Measurements from ENCODE around the gene CAMK1D.
A peak's percentile ranks its signal among the peaks of the same experiment; 100 is the strongest.

CAMK1D gene

GRCh38 chr10:12344375-12345110 lies 4.8 kb upstream of the CAMK1D start:
- H3K9me3 ChIP-seq (ENCODE audit: severe bottlenecking) = no peaks in the 10 kb centered on the region
- H3K36me3 ChIP-seq = no peaks in the 10 kb centered on the region
- no peak for TF ChIP-seq CTCF (IDR thresholded peaks at IDR 0.05; ENCODE audit: low read depth, low read length)
- no peaks in the 10 kb centered on the region for H3K27me3 ChIP-seq (ENCODE audit: insufficient read depth, low read depth, severe bottlenecking)
- no peak overlapping the region for H3K4me3 ChIP-seq (ENCODE audit: low read depth, low read length)
- H3K27ac ChIP-seq = no peak overlapping the region
- no peak for DNase-seq

DNA sequence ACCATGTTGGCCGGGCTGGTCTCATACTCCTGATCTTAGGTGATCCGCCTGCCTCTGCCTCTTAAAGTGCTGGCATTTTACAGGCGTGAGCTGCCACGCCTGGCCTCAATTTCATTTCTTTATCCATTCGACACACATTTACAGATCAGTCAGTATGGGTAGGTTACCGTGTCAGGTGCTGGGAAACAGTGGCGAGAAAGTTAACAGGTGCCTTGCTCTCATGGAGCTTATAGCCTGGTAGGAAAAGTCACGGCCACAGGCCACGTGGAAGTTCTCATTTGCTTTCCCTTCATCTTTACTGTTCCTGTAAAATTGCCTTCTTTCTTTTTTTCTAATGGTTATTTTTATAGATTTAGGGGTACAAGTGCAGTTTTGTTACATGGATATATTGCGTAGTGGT lies 2.6 kb upstream of the CAMK1D start:
- Histone ChIP-seq H3K36me3 (no peaks in the 10 kb centered on the region), H3K27ac (no peak overlapping the region), H3K4me3 (ENCODE audit: low read depth, low read length) (no peak overlapping the region), H3K9me3 (ENCODE audit: severe bottlenecking) (no peaks in the 10 kb centered on the region), H3K27me3 (ENCODE audit: insufficient read depth, low read depth, severe bottlenecking) (peaks cover 11% of the 10 kb centered on the region)
- TF ChIP-seq CTCF (IDR thresholded peaks at IDR 0.05; ENCODE audit: low read depth, low read length) = no peak
- DNase-seq = no peak

DNA sequence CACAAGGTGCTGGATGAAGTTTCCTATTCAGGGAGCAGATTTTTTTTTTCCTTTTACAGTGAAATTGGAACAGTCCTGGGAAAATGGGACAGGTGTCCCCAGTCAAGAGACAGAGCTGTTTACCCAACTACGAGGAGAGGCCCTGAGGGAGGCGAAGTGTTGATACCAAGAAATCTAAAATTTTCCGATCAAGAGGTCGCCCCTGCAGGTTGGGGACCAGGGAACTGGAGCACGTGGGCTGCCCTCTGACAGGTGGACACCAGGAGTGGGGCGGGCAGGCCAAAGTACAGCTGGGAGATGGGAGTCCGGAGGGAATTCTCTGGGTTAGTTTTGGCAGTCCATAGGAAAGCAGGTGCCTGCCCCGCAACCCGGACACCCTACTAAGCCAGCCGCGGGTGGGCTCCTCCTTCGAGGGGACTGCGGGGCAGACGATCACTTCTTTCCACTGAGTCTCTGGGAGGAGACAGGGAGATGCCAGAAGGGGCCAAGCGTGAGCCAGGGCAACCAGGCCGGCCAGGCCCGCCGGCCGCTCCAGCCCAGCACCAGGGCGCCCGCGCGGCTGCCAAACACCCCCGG lies 965 bp upstream of the CAMK1D start:
- DNase-seq = no peak
- H3K27ac ChIP-seq = no peak overlapping the region

GRCh38 chr10:12349629-12350166 lies 351 bp downstream of the CAMK1D start:
- Histone ChIP-seq H3K9me3 (ENCODE audit: severe bottlenecking) (no peaks in the 10 kb centered on the region), H3K27me3 (ENCODE audit: insufficient read depth, low read depth, severe bottlenecking) (peaks cover 11% of the 10 kb centered on the region), H3K4me3 (ENCODE audit: low read depth, low read length) (peak overlapping the region; percentile 41), H3K36me3 (no peaks in the 10 kb centered on the region), H3K27ac (no peak overlapping the region)
- TF ChIP-seq CTCF (IDR thresholded peaks at IDR 0.05; ENCODE audit: low read depth, low read length) = no peak
- no peak for DNase-seq

More for the DNA sequence above, 965 bp upstream of the CAMK1D start:
- Histone ChIP-seq H3K27me3 (ENCODE audit: insufficient read depth, low read depth, severe bottlenecking) (peaks cover 11% of the 10 kb centered on the region), H3K9me3 (ENCODE audit: severe bottlenecking) (no peaks in the 10 kb centered on the region), H3K36me3 (no peaks in the 10 kb centered on the region), H3K4me3 (ENCODE audit: low read depth, low read length) (peak overlapping the region; percentile 27)
- no peak for TF ChIP-seq CTCF (IDR thresholded peaks at IDR 0.05; ENCODE audit: low read depth, low read length)

- DNase-seq = peak; percentile 14
- TF ChIP-seq CTCF (IDR thresholded peaks at IDR 0.05; ENCODE audit: low read depth, low read length) = no peak
- Histone ChIP-seq H3K27me3 (ENCODE audit: insufficient read depth, low read depth, severe bottlenecking) (peaks cover 11% of the 10 kb centered on the region), H3K36me3 (no peaks in the 10 kb centered on the region), H3K27ac (no peak overlapping the region), H3K9me3 (ENCODE audit: severe bottlenecking) (no peaks in the 10 kb centered on the region), H3K4me3 (ENCODE audit: low read depth, low read length) (peak overlapping the region; percentile 41)
Measured at GRCh38 chr10:12350167-12350872, 973 bp downstream of the CAMK1D start.

Data from WERI-Rb-1 (cell line).